Osteoblast (primary cell): ENCODE data around the gene CCND1. TPM values are rescaled to one million over a fixed set of nuclear protein-coding genes. Genes with fewer than 3 reads are reported as not detected.

ENCODE experiments used
- DNase-seq: peaks from one replicate; pipeline ENCODE4 v3.0.0; 2011; ENCODE audit warnings: low spot score, mixed read lengths; ENCODE audit not compliant: insufficient read length; ENCODE audit errors: missing footprints
- H2AFZ ChIP-seq: 2 replicates; pipeline ENCODE4 v1.6.0; 2011; ENCODE audit warnings: mild to moderate bottlenecking, low read length
- H3K27ac ChIP-seq: 2 replicates; pipeline ENCODE4 v1.5.1; 2011; ENCODE audit warnings: mild to moderate bottlenecking, low read depth, low read length, moderate library complexity
- H3K27me3 ChIP-seq: 2 replicates; pipeline ENCODE4 v1.6.0; 2012; ENCODE audit warnings: mild to moderate bottlenecking, control low read depth, inconsistent platforms, low read length, moderate library complexity; ENCODE audit not compliant: insufficient read depth
- H3K36me3 ChIP-seq: 2 replicates; pipeline ENCODE4 v1.5.1; 2011; ENCODE audit warnings: mild to moderate bottlenecking, low read length, control low read depth, moderate library complexity; ENCODE audit not compliant: insufficient read depth
- H3K4me1 ChIP-seq: 2 replicates; pipeline ENCODE4 v1.5.1; 2011; ENCODE audit warnings: mild to moderate bottlenecking, low read length, control low read depth, moderate library complexity; ENCODE audit not compliant: insufficient read depth
- H3K4me2 ChIP-seq: 2 replicates; pipeline ENCODE4 v1.6.0; 2011; ENCODE audit warnings: mild to moderate bottlenecking, low read length; ENCODE audit not compliant: insufficient read depth
- H3K4me3 ChIP-seq: fragments of 200-600 bp; sonication (generic); 3 replicates; pipeline ENCODE4 v1.5.1; 2012; ENCODE audit warnings: mild to moderate bottlenecking, low read length, inconsistent platforms; ENCODE audit not compliant: insufficient read depth
- H3K79me2 ChIP-seq: 2 replicates; pipeline ENCODE4 v1.6.0; 2012; ENCODE audit warnings: mild to moderate bottlenecking, low read length, control low read depth, inconsistent platforms; ENCODE audit not compliant: insufficient read depth
- H3K9me3 ChIP-seq: 2 replicates; pipeline ENCODE4 v1.5.1; 2011; ENCODE audit warnings: low read depth, low read length, control low read depth
- H4K20me1 ChIP-seq: 2 replicates; pipeline ENCODE4 v1.6.0; 2012; ENCODE audit warnings: mild to moderate bottlenecking, low read length, control low read depth; ENCODE audit not compliant: insufficient read depth
- CTCF ChIP-seq: IDR thresholded peaks from 2 replicates; pipeline ENCODE4 v1.5.1; 2011; ENCODE audit warnings: mild to moderate bottlenecking, low read depth, low read length, moderate library complexity; ENCODE audit errors: extremely low read depth
- total RNA-seq: library from RNA; depleted of rRNA; stranded (reverse); fragments of >200 nt; gene quantifications from 2 replicates; pipeline ENCODE4 v1.2.3, GENCODE V29; 2012

The CCND1 gene
- total RNA-seq, 1 donor: 187 TPM

GRCh38 chr11:69670158-69670845 lies 29.3 kb downstream of the CCND1 start:
- H3K27ac ChIP-seq: no peak overlapping the region
- H3K27me3 ChIP-seq: no peaks in the 10 kb centered on the region
- peak; percentile 95 for TF ChIP-seq CTCF
- H3K9me3 ChIP-seq: no peaks in the 10 kb centered on the region
- DNase-seq: peak; percentile 99
- peaks cover 20% of the 10 kb centered on the region for H3K4me1 ChIP-seq
- no peak overlapping the region for H3K4me3 ChIP-seq
- H2AFZ ChIP-seq: no peak overlapping the region
- H3K4me2 ChIP-seq: peak overlapping the region; percentile 21
- peaks cover 60% of the 10 kb centered on the region for H3K79me2 ChIP-seq
- H4K20me1 ChIP-seq: peaks cover 16% of the 10 kb centered on the region
- H3K36me3 ChIP-seq: peaks cover 48% of the 10 kb centered on the region

GRCh38 chr11:69671734-69672465 lies 30.9 kb downstream of the CCND1 start:
- Histone ChIP-seq H3K27ac (no peak overlapping the region), H4K20me1 (peaks cover 16% of the 10 kb centered on the region), H3K4me1 (peaks cover 20% of the 10 kb centered on the region), H3K4me2 (no peak overlapping the region), H3K36me3 (peaks cover 40% of the 10 kb centered on the region), H3K4me3 (no peak overlapping the region), H3K9me3 (no peaks in the 10 kb centered on the region), H3K27me3 (no peaks in the 10 kb centered on the region), H2AFZ (no peak overlapping the region), H3K79me2 (peaks cover 60% of the 10 kb centered on the region)
- TF ChIP-seq CTCF: no peak
- peak; percentile 51 for DNase-seq

- Histone ChIP-seq H3K4me2 (peak overlapping the region; percentile 81), H3K36me3 (peaks cover 31% of the 10 kb centered on the region), H3K27ac (peak overlapping the region; percentile 95), H3K4me1 (peaks cover 20% of the 10 kb centered on the region), H3K4me3 (peak overlapping the region; percentile 98), H3K27me3 (peaks cover 4% of the 10 kb centered on the region), H4K20me1 (peaks cover 16% of the 10 kb centered on the region), H3K9me3 (no peaks in the 10 kb centered on the region), H2AFZ (peak overlapping the region; percentile 79), H3K79me2 (peaks cover 45% of the 10 kb centered on the region)
- DNase-seq: peak; percentile 97
- TF ChIP-seq CTCF: no peak
Observed at GRCh38 chr11:69674267-69674885, 33.4 kb downstream of the CCND1 start.
